ENCODE measurements around the gene B3GAT1. TPM values are rescaled to one million over a fixed set of nuclear protein-coding genes. Genes with fewer than 3 reads are reported as not detected.

B3GAT1 gene
- total RNA-seq, 1 donor from 2014 or later: 3.5 TPM

GRCh38 chr11:134372536-134372935 is 39.5 kb downstream of the B3GAT1 start:
- no peak for DNase-seq (ENCODE audit: extremely low spot score, unreplicated experiment)
- TF ChIP-seq CTCF (conservative IDR thresholded peaks at IDR 0.05): no peak
- H3K4me1 Mint-ChIP-seq (ENCODE audit: unreplicated experiment): no peaks in the 10 kb centered on the region
- H3K27ac Mint-ChIP-seq: no peak overlapping the region
- no peaks in the 10 kb centered on the region for H3K36me3 Mint-ChIP-seq
- H3K4me3 Mint-ChIP-seq: no peak overlapping the region
- H3K27me3 Mint-ChIP-seq: no peaks in the 10 kb centered on the region
- H3K9me3 Mint-ChIP-seq: no peaks in the 10 kb centered on the region

- Mint-ChIP-seq H3K9me3 (no peaks in the 10 kb centered on the region), H3K36me3 (no peaks in the 10 kb centered on the region), H3K4me1 (ENCODE audit: unreplicated experiment) (no peaks in the 10 kb centered on the region), H3K27me3 (no peaks in the 10 kb centered on the region), H3K4me3 (no peak overlapping the region), H3K27ac (no peak overlapping the region)
- TF ChIP-seq CTCF (conservative IDR thresholded peaks at IDR 0.05): no peak
- DNase-seq (ENCODE audit: extremely low spot score, unreplicated experiment): no peak
Measured at GRCh38 chr11:134371436-134372185, 40.4 kb downstream of the B3GAT1 start.

- Mint-ChIP-seq H3K27ac (no peak overlapping the region), H3K27me3 (no peaks in the 10 kb centered on the region), H3K36me3 (no peaks in the 10 kb centered on the region), H3K4me3 (no peak overlapping the region), H3K4me1 (ENCODE audit: unreplicated experiment) (no peaks in the 10 kb centered on the region), H3K9me3 (no peaks in the 10 kb centered on the region)
- TF ChIP-seq CTCF (conservative IDR thresholded peaks at IDR 0.05): no peak
- no peak for DNase-seq (ENCODE audit: extremely low spot score, unreplicated experiment)
Measured at GRCh38 chr11:134370526-134371435, 41.3 kb downstream of the B3GAT1 start.

GRCh38 chr11:134369656-134370525 is 42.2 kb downstream of the B3GAT1 start:
- Mint-ChIP-seq H3K27ac (no peak overlapping the region), H3K27me3 (no peaks in the 10 kb centered on the region), H3K9me3 (no peaks in the 10 kb centered on the region), H3K4me1 (ENCODE audit: unreplicated experiment) (no peaks in the 10 kb centered on the region), H3K36me3 (no peaks in the 10 kb centered on the region), H3K4me3 (no peak overlapping the region)
- no peak for TF ChIP-seq CTCF (conservative IDR thresholded peaks at IDR 0.05)
- DNase-seq (ENCODE audit: extremely low spot score, unreplicated experiment): no peak

- DNase-seq (ENCODE audit: extremely low spot score, unreplicated experiment): no peak
- Mint-ChIP-seq H3K4me1 (ENCODE audit: unreplicated experiment) (no peaks in the 10 kb centered on the region), H3K9me3 (no peaks in the 10 kb centered on the region), H3K27me3 (no peaks in the 10 kb centered on the region), H3K27ac (no peak overlapping the region), H3K36me3 (no peaks in the 10 kb centered on the region), H3K4me3 (no peak overlapping the region)
- TF ChIP-seq CTCF (conservative IDR thresholded peaks at IDR 0.05): no peak
Measured at GRCh38 chr11:134367781-134368180, 44.3 kb downstream of the B3GAT1 start.

Measured in type B pancreatic cell (in vitro differentiated cells).